Measurements from ENCODE around the gene RASGEF1C.
"Not testable (repeated sequence)": the region's sequence is repeated elsewhere in the genome, so short reads cannot be mapped to it uniquely, and the experiment has no call there.

Gene RASGEF1C

DNA sequence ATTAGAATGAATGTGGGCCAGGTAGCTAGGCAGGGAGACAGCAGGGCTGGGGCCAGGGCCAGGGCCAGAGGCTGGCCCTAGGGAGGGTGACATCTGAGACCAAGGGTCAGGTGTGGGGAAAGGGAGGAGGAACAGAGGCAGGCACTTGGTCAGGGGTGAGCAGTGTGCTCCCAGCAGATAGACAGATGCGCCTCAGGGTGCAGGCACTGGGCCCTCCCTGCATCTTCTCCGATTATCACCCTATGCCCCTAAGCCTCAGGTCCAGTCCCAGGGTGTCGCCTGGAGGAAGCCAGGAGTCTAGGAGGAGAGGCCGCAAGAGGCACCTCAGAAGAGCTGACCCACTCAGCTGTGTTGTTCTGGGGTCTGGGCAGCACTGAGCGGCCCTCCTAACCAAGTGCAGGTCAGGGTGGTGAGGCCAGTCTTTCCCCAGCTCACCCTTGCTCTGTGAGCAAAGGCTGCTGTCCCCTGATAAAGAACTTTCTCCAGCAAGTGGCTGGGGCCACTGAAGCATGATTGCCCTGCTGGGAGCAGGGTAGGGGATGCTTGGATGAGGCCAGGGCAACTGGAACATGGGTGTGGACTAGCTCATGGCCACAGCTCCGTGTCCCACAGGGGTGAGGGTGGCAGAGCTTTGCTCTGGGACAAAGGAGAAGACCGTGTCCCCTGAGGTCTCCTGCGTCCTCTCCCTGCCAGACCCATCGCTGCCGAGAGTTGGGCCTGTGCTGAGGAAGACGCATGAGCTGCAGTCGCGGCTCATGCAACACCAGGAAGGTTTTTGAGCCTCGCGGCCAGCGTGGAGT is 2.1 kb upstream of the RASGEF1C start:
- no peak for DNase-seq (ENCODE audit: low read depth)

DNA sequence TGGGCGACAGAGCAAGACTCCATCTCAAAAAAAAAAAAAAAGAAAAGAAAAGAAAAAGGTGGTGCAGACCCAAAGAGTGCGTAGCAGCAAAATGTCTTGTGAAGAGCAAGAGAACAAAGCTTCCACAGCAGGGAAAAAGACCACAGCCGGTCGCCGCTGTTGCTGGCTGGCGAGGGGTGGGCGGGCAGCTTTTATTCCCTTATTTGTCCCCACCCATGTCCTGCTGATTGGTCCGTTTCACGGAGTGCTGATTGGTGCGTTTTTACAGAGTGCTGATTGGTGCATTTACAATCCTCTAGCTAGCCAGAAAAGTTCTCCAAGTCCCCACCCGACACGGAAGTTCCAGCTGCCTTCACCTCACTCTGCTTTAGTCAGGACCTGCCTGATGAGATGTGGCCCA is 1.1 kb upstream of the RASGEF1C start:
- not testable (repeated sequence) for DNase-seq (ENCODE audit: low read depth)

DNA sequence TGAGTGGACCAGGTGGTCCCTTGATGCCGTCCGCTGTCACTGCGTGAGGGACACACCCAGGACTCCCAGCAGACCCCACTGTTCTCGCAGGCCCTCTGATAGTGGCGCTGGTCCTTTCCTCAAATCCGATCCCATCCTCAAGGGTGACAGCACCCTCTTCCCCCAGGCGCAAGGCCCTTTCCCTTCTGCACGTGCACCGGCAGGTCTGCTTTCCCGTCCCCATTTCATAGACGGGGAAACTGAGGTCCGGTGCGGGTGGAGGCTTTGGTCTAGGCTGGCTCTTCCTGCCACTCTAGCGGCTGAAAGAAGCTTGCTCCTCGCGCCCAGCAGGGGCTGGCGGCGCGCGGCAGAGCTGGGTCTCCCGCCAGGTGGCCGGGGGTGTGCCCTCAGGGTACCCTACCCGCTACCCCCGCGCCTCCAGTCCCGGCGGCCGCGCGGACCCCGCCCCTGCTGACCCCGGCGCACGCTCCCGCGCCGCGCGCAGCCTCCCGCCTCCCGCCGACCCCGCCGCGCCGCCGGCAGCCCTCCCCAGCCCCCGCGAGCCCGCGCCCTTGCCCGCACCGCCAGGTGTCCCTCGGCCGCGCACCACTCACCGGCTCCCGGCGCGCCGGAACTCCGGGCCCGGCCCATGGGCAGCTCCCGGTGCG is 453 bp downstream of the RASGEF1C start:
- no peak for DNase-seq (ENCODE audit: low read depth)

DNA sequence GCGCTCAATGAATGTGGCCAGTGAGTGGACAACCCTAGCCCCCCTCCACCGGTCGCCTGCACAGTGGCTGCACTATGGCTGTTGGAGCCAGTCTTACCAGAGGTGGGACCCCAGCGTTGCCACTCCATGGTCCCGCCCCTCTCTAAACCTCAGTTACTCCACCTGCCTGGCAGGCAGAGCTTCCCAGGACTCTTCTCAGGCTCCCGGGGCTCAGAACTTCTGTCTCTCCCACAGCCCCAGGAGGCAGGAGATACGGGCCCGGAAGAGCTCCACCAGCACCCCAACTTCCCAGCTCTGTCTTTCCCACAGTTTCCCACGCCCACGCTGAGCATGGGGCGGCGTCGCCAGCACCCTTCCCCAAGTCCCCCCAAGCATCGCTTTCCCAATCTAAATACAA is 975 bp downstream of the RASGEF1C start:
- DNase-seq (ENCODE audit: low read depth), result no peak

DNA sequence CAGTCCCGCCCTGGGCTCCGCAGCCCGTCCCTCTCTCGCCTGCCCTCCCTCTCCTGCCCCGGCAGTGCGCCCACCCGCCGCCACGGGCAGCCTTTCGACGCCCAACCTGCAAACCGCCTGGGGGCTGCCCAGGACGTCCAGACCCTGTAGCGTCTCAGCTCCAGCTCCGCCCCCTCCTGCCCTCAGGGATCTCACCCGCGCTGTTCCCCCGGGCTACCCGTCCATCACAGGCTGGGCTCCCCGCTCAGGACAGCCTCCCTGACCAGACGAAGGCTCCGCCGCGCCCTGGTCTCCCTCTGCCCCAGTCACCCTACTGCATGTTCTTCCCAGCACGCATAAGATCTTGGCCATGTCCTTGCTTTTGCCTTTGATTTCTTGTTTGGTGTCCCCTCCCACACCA is 1.4 kb downstream of the RASGEF1C start:
- DNase-seq (ENCODE audit: low read depth), result no peak

DNA sequence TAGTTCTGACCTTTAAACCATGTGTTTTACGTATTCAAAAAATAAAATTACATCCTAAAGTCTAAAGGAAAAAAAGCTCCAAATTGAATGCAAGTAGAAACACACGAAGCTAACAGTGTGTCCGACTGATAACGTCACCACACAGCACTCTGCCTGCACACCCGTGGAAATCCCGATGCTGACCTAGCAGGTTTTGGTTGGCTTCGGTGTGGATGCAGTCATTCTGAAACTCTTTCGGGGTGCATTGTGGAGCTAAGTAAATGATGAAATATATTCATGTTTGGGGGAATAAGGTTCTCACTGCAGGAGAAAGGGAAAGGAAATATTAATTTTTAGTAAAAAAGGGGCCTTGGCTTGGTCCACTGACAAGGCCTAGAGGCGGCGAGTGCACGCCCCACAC is 2.0 kb downstream of the RASGEF1C start:
- no peak for DNase-seq (ENCODE audit: low read depth)

DNA sequence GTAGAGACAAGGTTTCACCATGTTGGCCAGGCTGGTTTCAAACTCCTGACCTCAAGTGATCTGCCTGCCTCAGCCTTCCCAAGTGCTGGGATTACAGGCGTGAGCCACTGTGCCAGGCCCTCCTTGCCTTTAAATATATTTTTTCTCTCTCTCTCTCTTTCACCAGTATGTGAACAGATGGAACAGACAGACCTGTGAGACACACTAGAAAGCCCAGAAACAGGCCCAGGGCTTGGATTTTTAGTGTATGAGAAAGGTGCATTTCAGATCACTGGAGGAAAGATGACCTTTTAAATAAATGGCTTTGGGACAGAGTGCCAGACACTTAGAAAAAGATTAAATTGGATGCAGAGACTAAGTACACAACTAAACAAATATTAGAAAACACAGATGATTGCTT is 3.1 kb downstream of the RASGEF1C start:
- no peak for DNase-seq (ENCODE audit: low read depth)

DNA sequence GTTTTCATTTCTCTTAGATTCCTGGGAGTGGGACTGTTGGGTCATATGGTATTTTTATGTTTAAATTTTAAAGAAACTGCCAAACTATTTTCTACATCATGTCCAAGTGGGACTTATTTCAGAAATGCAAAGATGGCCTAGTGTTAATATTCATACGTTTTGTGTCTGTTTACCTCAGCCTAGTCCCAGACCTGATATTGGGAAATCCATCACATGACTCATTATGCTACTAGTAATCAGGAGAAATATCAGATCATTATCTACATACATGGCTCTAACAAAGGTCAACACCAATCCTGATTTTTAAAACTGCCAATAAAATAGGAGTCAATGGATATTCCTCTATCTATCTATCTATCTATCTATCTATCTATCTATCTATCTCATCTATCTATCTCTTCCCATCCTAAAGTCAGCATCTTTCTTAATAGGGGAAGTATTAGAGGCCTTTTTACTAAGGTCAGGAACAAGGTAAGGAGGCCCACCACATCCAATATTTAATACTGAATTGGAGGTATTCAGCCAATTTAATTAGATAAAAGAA is 4.7 kb downstream of the RASGEF1C start:
- no peak for DNase-seq (ENCODE audit: low read depth)

DNA sequence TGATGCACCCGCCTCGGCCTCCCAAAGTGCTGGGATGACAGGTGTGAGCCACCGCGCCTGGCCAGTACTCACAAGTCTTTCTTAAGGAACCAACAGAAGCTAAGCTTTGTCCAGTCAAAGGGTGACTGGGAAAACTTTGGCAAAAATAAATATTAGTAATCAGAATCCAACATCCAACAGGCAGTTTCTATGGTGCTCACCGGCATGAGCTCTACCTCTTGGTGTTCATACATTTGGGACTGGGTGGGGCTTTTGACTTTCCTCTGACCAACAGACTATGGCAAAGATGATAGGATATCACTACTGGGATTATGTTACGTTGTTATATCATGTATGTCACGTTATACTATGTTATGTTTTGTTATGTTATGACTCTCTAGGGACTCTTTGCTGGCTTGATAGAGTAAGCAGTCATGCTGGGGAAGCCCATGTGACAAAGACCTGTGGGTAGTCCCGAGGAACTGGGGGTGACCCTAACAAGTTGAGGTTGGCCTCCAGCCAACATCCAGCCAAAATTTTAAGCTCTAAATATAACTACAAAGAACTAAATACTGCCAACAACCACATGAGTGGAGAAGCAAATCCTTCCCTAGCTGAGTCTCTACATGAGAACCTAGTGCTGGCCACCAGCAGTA is 6.0 kb downstream of the RASGEF1C start:
- DNase-seq (ENCODE audit: low read depth), result no peak

DNA sequence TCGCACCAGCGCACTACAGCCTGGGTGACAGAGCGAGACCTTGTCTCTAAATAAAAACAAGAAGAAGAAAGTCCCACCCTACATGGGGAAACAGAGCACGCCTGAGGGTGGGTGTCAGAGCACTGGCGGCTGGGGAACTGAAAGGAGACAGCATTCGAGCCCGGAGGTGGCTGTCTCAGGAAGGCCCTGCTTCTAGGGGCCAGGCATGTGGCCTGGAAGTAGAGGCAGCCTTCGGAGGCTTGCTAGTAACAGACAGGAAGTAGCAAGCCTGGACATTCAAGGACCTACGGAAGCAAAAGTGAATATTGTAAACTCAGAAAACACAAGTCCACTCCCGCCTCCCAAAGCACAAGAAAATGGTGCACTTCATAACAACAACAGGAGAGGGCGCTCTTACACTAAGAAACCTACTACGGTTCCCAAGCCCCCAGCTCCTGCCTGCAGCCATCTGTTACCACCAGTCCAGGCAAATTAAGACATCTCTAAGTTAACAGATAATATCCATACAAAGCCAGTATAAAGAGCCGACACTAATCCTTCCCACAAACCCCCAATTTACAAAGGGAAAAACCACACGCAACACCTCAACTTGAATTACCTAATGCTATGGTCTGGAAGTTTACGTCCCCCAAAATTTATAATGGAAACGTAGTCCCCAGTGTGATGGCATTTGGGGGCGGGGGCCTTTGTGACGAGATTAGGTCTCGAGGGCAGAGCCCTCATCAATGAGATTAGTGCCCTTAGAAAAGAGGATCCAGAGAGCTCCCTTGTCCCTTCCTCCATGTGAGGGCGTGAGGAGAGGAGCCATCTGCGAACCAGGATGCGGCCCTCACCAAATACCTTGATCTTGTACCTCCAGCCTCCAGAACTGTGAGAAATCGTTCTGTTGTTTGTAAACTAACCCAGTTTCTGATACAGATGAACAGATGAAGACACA is 7.7 kb downstream of the RASGEF1C start:
- DNase-seq (ENCODE audit: low read depth), result no peak

DNA sequence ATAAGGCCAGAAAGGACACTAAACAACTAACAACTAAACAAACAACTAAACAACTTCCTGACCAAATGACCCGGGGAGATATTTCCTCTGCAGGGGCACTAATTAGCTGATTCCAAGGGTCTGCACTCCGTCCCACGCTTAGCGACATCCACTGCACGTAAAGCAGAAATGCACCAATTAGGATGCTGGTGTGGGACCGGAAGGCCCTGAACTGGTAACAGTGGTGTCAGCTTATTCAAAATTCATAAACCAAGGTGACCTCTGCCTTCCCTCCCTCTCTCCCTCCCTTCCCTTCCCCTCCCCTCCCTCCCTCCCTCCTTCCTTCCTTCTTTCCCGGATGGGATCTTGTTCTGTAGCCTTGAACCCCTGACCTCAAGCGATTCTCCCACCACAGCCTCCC is 9.6 kb downstream of the RASGEF1C start:
- DNase-seq (ENCODE audit: low read depth), result no peak

DNA sequence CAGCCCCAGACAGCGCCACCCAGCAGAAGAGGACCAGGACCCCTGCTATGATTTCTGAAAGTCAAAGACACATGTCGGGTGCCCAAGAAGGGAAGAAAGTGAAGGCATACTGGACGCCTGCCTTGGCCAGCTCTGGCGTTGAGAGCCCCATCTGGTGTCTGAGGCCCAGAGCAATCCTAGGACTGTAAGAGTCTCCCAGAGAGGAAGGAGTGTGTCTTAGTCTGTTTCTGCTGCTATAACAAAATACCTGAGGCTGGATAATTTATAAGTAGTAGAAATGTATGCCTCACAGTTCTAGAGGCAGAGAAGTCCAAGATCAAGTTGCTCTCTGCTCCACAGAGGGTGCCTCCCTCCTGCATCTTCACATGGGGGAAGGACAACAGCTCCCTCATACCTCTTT is 10.8 kb downstream of the RASGEF1C start:
- no peak for DNase-seq (ENCODE audit: low read depth)

DNA sequence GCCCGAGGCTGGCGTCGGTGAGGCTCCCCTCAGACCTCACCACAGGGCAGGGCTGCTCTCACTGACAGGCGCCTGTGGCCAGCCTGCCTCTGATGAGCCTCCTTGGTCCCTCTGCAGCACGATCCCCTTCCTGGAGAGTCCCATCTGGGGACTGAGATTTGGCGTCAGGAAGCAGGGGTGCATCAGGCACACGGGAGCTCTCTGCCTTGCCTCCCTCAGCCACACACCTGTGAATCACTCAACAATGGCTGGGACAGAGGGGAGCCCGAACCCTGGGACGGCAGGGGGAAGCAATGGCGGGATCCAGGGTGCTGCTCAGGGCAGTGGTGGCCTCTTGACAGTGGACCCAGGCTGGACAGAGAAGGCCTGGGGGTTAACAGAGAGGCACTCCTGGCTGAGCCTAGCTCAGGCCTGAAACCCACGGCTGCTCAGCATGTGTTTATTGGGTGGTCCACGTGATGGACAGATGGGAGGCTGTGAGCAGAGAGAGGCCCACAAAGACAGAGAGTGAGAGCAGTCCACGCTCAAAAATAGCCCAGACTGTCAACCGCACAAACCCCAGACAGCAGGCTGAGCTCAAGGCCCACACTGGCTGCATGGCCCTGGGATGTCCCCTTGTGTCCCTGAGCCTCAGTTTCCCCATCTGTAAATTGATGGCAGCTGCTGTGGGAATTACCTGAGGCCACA is 11.9 kb downstream of the RASGEF1C start:
- no peak for DNase-seq (ENCODE audit: low read depth)

DNA sequence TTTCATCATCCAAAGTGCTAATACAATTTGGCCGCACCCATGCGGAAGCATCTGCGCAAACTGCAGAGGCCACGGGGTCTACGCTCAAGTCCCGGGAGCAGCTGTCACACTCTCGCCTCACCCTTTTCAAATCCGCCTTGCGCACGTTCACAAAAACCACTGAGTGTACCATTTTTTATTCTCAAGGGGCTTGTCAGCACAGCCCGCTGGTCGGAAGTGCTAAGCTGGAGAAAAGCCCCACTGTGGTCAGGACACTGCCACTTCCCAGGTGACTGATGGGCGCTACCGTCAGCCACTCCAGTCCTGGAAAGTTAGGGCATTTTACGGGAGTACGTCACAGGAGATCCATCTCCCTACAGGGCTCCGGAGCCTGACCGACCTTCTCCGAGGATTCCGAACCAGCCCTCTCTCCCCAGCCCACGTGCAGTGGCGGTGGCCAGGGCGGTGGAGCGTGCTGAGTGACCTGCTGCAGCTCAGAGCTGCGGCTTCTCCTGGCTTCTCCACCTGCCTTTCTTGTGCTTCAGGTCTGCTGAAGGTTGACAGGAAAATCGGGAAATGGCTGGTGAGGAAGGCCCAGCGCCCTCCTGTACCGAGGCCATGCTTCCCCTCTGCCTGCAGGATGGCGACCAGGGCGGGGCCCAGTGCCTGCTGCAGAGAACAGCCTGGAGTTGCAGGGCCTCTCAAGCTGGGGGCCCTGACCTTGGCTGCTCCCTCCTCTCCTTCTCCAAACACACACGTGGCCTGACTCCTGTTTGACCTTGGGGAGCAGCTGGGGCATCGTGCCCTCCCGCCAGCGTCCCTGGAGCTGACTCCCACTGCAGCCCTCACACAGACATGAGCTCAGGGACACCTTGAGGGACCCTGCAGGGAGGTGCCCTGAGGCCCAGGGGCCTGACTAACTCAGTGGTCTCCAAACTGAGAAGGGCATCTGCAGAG is 14.3 kb downstream of the RASGEF1C start:
- no peak for DNase-seq (ENCODE audit: low read depth)

DNA sequence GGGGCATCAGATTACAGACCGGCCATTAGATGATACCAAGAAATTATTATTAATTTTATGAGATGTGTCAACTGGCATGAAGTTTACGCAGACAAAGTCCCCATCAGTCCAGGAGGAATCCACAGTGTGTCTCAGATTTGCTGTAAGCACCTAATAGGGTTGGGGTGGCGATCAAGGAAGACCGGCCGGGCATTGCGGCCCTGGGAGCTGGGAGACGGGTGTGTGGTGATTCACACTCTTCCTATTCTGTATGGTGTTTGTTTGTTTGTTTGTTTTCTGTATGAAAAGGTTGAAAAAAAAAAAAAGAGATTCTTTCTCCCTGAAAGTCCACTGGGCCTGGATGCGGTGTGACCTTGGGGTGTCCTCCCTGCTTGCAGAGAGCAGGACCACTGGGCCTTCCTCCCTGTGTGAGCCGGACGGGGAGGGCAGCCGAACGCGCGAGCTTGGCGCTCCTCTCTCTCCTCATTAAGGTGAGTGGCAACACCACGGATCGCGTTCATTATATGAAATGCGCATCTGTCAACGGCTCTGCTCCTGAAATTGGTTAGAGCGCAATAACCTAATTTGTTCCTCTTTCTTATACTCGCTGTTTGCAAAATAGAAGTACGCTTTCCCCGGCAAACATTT is 15.1 kb downstream of the RASGEF1C start:
- no peak for DNase-seq (ENCODE audit: low read depth)

DNA sequence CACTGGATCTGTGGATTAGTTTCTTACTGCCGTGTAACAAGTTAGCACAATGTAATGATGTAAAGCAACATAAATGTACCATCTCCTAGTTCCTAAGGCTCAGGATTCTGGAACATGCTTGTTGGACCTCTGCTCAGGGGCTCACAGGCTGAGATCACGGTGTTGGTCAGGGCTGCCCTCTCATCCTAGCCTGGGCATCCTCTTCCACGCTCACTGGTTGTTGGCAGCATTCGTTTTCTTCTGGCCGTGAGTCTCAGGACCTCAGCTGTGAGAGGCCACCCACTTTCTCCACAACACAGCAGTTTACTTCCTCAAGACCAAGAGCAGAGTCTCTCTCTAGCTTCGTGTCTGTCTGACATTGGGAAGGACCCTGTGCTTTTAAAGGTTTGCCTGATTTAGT is 17.3 kb downstream of the RASGEF1C start:
- DNase-seq (ENCODE audit: low read depth), result no peak

DNA sequence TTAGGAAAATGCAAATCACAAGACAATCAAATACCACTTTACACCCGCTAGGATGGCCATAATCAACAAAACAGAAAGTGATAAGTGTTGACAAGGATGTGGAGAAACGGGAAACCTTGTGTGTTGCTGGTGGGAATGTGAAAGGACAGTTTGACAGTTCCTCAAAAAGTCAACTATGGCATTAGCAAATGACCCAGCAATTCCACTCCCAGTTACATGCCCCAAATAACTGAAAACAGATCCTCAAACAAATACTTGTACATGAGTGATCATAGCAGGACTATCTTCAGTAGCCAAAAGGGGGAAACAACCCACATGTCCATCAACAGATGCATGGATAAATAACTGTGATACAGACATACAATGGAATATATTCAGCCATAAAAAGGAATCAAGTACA is 21.2 kb downstream of the RASGEF1C start:
- DNase-seq (ENCODE audit: low read depth), result no peak

DNA sequence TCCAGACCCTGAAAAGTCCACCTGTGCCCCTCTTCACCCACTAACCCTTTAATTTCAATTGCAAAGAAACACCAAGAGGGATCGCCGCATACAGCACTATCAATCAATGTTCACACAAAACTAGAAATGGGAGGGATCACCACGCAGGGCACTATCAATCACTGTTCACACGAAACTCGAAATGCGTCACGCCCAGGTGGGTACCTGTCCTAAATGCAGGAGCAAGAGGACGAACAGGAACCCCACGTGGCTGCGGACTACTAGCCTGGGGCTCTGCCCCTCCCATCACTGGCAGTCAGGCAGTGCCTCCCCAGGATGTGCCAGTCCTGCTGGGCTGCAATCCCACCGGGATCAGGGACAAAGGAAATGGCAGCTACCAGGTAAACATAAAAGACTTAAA is 28.2 kb downstream of the RASGEF1C start:
- DNase-seq (ENCODE audit: low read depth), result no peak

DNA sequence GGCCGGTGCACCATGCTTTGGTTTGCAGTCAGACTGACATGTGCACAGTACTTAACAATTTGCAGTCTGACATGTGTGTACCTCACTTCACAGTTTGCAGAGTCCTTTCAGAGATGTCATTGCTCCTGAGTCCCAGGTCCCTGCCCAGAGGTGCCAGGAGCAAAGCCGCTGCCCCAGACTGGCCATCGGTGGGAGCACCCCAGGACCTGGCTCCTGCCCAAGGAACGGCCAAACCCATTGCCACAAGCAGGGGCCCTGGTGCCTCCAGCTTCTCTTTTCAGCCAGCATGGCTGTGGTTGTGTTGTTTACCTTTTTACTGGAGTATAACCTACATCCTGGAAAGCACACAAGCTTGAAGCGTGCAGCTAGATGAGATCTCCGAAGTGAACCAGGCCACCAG is 28.6 kb downstream of the RASGEF1C start:
- no peak for DNase-seq (ENCODE audit: low read depth)

Data from GM04503 (cell line).